Measurements from ENCODE around the gene AFAP1L2. TPM values are rescaled to one million over a fixed set of nuclear protein-coding genes. Genes with fewer than 3 reads are reported as not detected.
"Not testable (repeated sequence)": the region's sequence is repeated elsewhere in the genome, so short reads cannot be mapped to it uniquely, and the experiment has no call there.

AFAP1L2 gene
- total RNA-seq, 1 donor = 0.18 TPM

DNA sequence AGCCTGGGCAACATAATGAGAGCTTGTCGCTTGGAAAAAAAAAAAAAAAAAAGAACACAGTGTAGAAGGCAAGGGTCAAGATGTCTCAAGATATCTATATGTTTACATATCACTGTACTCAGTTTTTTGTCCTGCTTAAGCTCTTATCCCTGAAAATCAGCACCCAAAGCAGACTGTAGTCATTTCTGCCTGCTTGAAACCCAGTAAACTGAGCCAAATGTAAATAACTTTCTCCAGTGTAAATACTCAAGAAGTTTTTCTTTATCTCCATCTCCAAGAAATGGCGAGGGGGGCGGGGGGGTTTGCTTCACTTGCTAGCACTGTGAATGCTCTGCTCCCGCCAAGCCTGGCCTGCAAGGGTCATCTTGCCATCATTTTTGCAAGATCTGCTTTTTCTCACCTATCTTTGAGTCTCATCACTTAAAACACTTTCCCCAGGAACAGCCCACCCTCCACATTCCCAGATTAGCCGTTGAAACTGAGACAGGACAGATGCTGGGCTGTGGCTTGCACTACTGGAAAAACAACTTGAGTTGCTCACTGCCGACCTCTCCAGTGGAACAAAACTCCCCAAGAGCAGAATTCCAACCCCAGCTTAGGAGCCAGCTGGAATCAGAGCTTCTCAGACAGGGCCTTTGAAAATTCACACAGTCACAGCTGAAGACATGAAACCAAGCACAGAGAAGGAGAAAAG is 54.6 kb downstream of the AFAP1L2 start:
- TF ChIP-seq CTCF (IDR thresholded peaks at IDR 0.05; ENCODE audit: insufficient read depth, low read length) = no peak
- no peak for DNase-seq (ENCODE audit: low read depth)
- H3K4me3 ChIP-seq (ENCODE audit: low read depth, low read length) = no peak overlapping the region

DNA sequence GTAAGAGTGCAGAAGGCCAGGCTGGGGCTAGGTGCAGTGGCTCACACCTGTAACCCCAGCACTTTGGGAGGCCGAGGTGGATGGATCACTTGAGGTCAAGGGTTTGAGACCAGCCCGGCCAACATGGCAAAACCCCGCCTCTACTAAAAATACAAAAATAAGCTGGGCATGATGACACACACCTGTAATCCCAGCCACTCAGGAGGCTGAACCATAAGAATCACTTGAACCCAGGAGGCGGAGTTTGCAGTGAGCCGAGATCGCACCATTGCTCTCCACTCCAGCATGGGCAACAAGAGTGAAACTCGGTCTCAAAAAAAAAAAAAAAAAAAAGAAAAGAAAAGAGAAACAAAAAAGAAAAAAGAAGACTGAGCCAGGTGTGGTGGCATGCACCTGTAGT is 55.2 kb downstream of the AFAP1L2 start:
- not testable (repeated sequence) for DNase-seq (ENCODE audit: low read depth); H3K4me3 ChIP-seq (ENCODE audit: low read depth, low read length)

GRCh38 chr10:114347791-114348190 is 56.5 kb downstream of the AFAP1L2 start:
- TF ChIP-seq CTCF (IDR thresholded peaks at IDR 0.05; ENCODE audit: insufficient read depth, low read length) = no peak
- no peak for DNase-seq (ENCODE audit: low read depth)
- H3K4me3 ChIP-seq (ENCODE audit: low read depth, low read length) = no peak overlapping the region

DNA sequence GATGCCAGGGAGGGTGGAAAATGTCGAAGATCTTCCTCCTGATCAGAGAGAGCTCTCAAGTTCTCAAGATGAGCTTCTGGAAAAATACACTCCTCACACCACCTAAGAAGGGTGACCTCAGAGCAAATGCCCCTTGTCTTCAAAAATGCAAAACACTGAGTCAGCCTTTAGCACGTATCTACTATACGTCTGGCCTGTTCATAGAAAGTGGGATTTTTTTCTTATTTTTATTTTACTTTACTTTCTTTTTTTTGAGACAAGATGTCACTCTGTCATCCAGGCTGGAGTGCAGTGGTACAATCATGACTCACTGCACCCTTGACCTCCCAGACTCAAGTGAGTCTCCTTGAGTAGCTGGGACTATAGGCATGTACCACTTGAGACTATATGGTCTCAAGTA is 57.1 kb downstream of the AFAP1L2 start:
- no peak for TF ChIP-seq CTCF (IDR thresholded peaks at IDR 0.05; ENCODE audit: insufficient read depth, low read length)

DNA sequence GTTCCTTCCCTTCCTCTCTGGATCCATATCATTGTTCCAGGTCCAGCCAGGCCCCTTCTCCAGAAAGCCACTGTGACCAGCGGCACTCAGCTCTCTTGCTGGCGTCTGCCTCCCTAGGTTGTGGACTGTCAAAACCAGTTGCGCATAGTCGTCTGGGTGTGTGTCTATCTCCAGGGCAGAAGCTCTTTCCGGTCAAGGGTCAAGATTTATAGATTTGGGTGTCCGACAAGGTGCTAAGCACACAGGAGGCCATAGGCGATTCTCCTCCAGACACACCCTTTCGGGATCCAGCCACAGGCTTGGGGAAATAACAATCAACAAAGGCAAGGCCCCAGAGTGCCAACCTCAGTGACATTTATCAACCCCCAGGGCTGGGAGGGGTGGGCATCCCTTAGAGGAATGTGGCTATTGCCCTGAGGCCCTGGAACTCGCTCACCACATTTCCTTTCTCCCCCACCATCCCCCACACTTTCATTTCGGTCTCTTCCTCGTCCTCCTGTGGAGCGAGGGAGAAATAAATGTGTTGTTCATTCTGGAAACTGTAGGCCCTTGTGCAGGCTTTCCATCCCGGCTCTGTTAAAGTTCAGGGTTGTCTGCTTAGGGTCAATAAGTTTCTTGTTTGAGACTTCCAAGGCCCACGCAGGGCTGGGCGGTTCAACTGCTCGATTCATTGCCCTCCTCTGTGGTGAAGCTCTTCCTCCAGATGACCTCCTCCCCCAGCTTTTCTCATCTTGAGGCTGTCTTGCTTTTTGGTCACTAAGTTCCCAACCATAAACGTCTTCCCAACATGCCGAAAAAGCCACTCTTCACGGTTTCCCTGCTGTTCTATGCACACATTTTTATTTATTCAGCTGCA is 57.9 kb downstream of the AFAP1L2 start:
- no peak for TF ChIP-seq CTCF (IDR thresholded peaks at IDR 0.05; ENCODE audit: insufficient read depth, low read length)
- no peak overlapping the region for H3K4me3 ChIP-seq (ENCODE audit: low read depth, low read length)
- no peak for DNase-seq (ENCODE audit: low read depth)

More for the DNA sequence above, 57.1 kb downstream of the AFAP1L2 start:
- DNase-seq (ENCODE audit: low read depth) = no peak
- H3K4me3 ChIP-seq (ENCODE audit: low read depth, low read length) = no peak overlapping the region

GRCh38 chr10:114345701-114346100 is 58.6 kb downstream of the AFAP1L2 start:
- no peak for DNase-seq (ENCODE audit: low read depth)
- H3K4me3 ChIP-seq (ENCODE audit: low read depth, low read length) = no peak overlapping the region
- TF ChIP-seq CTCF (IDR thresholded peaks at IDR 0.05; ENCODE audit: insufficient read depth, low read length) = no peak
